HepG2 (cell line): Measurements from ENCODE around the gene EXOC5. TPM values are rescaled to one million over a fixed set of nuclear protein-coding genes. Genes with fewer than 3 reads are reported as not detected.
"Not testable (repeated sequence)": the region's sequence is repeated elsewhere in the genome, so short reads cannot be mapped to it uniquely, and the experiment has no call there.

Experiments used
- ATAC-seq: fragments of 200-7000 bp; cut with Tn5 transposase; 3 replicates; pipeline ENCODE4 v1.9.1; 2020; ENCODE audit warnings: mild to moderate bottlenecking, moderate library complexity
- BruUV-seq: library from RNA; stranded (reverse); fragments of 400-500 nt; replicated peaks from 2 replicates; lab custom pipeline; 2021; lab: Mats Ljungman, UMichigan
- CTCF ChIA-PET: fragments of 300-600 bp; formaldehyde crosslinking; extraction: SDS; loops from one replicate; lab custom pipeline; 2021; ENCODE audit warnings: low total read pairs, inconsistent platforms, low intra/inter-chr PET ratio; lab: Yijun Ruan, JAX
- POLR2A ChIA-PET: fragments of 350-600 bp; sonication (Branson Sonifier 250); formaldehyde crosslinking; loops from one replicate; lab custom pipeline; 2020; ENCODE audit warnings: antibody characterized with exemption, inconsistent platforms; lab: Yijun Ruan, JAX
- DNase-seq: peaks from one replicate; pipeline ENCODE4 v3.0.0-alpha.2; 2015; ENCODE audit warnings: low spot score
- FAIRE-seq: peaks from 3 replicates; lab custom pipeline; 2011; peaks lifted over from hg19 to GRCh38; lab: Jason Lieb, UNC
- H2AFZ ChIP-seq: one replicate; pipeline ENCODE4 v1.6.1; 2011; ENCODE audit warnings: low read length, inconsistent platforms
- H3K27ac ChIP-seq: fragments of 300-600 bp; 3 replicates; pipeline ENCODE4 v1.8.0; 2011; ENCODE audit warnings: mixed run types, mild to moderate bottlenecking, mixed read lengths, low read length, inconsistent platforms; ENCODE audit not compliant: insufficient read depth; ENCODE audit errors: extremely low read length
- H3K27me3 ChIP-seq, 2 experiments: fragments of 200-600 bp in 1 of 2; 2 replicates in 1 of 2; 3 replicates in 1 of 2; pipeline versions ENCODE4 v1.6.0 to v1.8.0; 2011; ENCODE audit warnings: low read length in 2 of 2, mild to moderate bottlenecking in 2 of 2, moderate library complexity in 2 of 2, inconsistent platforms in 1 of 2; ENCODE audit not compliant: insufficient read depth in 2 of 2, control insufficient read depth in 1 of 2
- H3K36me3 ChIP-seq, 2 experiments: fragments of 200-600 bp in 1 of 2; replicated peaks in 1 of 2; 2 replicates in 1 of 2; 3 replicates in 1 of 2; pipeline versions ENCODE4 v1.5.1 to v1.8.0; 2011; ENCODE audit warnings: low read length in 2 of 2, inconsistent platforms in 1 of 2; ENCODE audit not compliant: insufficient read depth in 2 of 2, control insufficient read depth in 1 of 2
- H3K4me1 ChIP-seq: 2 replicates; pipeline ENCODE4 v1.5.1; 2012; ENCODE audit warnings: low read length, inconsistent platforms; ENCODE audit not compliant: insufficient read depth
- H3K4me2 ChIP-seq: 2 replicates; pipeline ENCODE4 v1.6.0; 2011; ENCODE audit warnings: low read depth, low read length, inconsistent platforms
- H3K4me3 ChIP-seq, 3 experiments: fragments of 200-600 bp in 1 of 3; sonication (generic), shearing (Covaris generic) in 1 of 3; replicated peaks in 1 of 3; 2 replicates each; pipeline ENCODE4 v1.5.1; 2011 to 2016; ENCODE audit warnings: low read length in 3 of 3, inconsistent platforms in 2 of 3, low read depth in 2 of 3, mild to moderate bottlenecking in 2 of 3, control low read depth in 1 of 3, mixed read lengths in 1 of 3; ENCODE audit not compliant: insufficient read depth in 1 of 3
- H3K79me2 ChIP-seq: one replicate; pipeline ENCODE4 v1.6.1; 2011; ENCODE audit warnings: low read length, inconsistent platforms; ENCODE audit not compliant: insufficient read depth
- H3K9ac ChIP-seq: 2 replicates; pipeline ENCODE4 v1.6.0; 2011; ENCODE audit warnings: mild to moderate bottlenecking, low read depth, low read length, inconsistent platforms; ENCODE audit not compliant: insufficient read depth
- H3K9me3 ChIP-seq: 2 replicates; pipeline ENCODE4 v1.5.1; 2012; ENCODE audit warnings: mild to moderate bottlenecking, low read length
- H4K20me1 ChIP-seq: 2 replicates; pipeline ENCODE4 v1.6.0; 2011; ENCODE audit warnings: inconsistent platforms, mild to moderate bottlenecking, low read length, moderate library complexity; ENCODE audit not compliant: insufficient read depth
- NAIF1 ChIP-seq: sonication (generic); formaldehyde crosslinking; IDR thresholded peaks from 2 replicates; pipeline ENCODE4 v1.5.0; 2020; ENCODE audit warnings: mild to moderate bottlenecking, missing genetic modification reagents, borderline replicate concordance
- NCOA2 ChIP-seq: sonication (generic); formaldehyde crosslinking; IDR thresholded peaks from 2 replicates; pipeline ENCODE4 v1.8.0; 2022; ENCODE audit warnings: inconsistent platforms
- SRSF9 ChIP-seq: fragments of 200-400 bp; formaldehyde crosslinking; IDR thresholded peaks from 2 replicates; pipeline ENCODE4 v1.6.1; 2018; ENCODE audit warnings: borderline replicate concordance, mild to moderate bottlenecking, low read depth, low read length; ENCODE audit not compliant: insufficient read depth, poor library complexity, severe bottlenecking
- ZC3H13 ChIP-seq: sonication (generic); formaldehyde crosslinking; IDR thresholded peaks from 2 replicates; pipeline ENCODE4 v1.8.1; 2023; ENCODE audit warnings: mild to moderate bottlenecking, missing genetic modification reagents, moderate library complexity
- ZMYM3 ChIP-seq: sonication (generic); formaldehyde crosslinking; IDR thresholded peaks from 2 replicates; pipeline ENCODE4 v1.5.1; 2020; ENCODE audit warnings: mild to moderate bottlenecking, missing genetic modification reagents
- ZNF138 ChIP-seq: sonication (generic); formaldehyde crosslinking; IDR thresholded peaks from 2 replicates; pipeline ENCODE4 v1.5.0; 2020; ENCODE audit warnings: mild to moderate bottlenecking, low read depth, missing genetic modification reagents
- ZNF629 ChIP-seq: sonication (generic); formaldehyde crosslinking; conservative IDR thresholded peaks from 2 replicates; pipeline ENCODE4 v1.5.0; 2020; ENCODE audit warnings: missing genetic modification reagents
- WGBS: methylation state at CpG from one replicate; pipeline ENCODE4 v1.1.6; 2017; ENCODE audit warnings: low lambda C conversion rate; 5-methylcytosine and 5-hydroxymethylcytosine counted together
- in situ Hi-C: cut with HindIII; loops from 2 replicates; pipeline ENCODE4 v1.10.0; 2017; ENCODE audit warnings: low pct_unique_long_range_greater_than_20kb; ENCODE audit not compliant: extremely low pct_ligation_motif_present
- intact Hi-C: fragments of 100-400 bp; cut with micrococcal nuclease; formaldehyde crosslinking; loops from one replicate; pipeline ENCODE4 v1.10.0; 2022; ENCODE audit not compliant: unreplicated experiment
- polyA plus RNA-seq, 8 experiments: library from polyadenylated mRNA; depleted of rRNA in 3 of 8; stranded (reverse) in 7 of 8; unstranded in 1 of 8; fragments of >200 nt; fragmentation: Illumina TruSeq in 4 of 8; extraction: Trizol in 4 of 8; gene quantifications; 2 replicates each; pipeline versions ENCODE4 v1.2.1 to v1.2.3, GENCODE V29; 2011 to 2016; ENCODE audit warnings: low read depth in 4 of 8, missing spikeins in 1 of 8, mixed read lengths in 1 of 8; ENCODE audit not compliant: insufficient read depth in 1 of 8
- total RNA-seq, 5 experiments: library from RNA; depleted of rRNA; stranded (reverse); fragments of >200 nt; fragmentation: Illumina TruSeq; extraction: Trizol; gene quantifications; 2 replicates each; pipeline ENCODE4 v1.2.3, GENCODE V29; 2016; ENCODE audit warnings: low read depth in 1 of 5
- TF ChIP-seq, protein P1 (sequence below): fragments of 450-650 bp; IDR thresholded peaks from 2 replicates; pipeline ENCODE4 v1.6.1; 2017; ENCODE audit warnings: mild to moderate bottlenecking

The EXOC5 gene
- total and polyA plus RNA-seq, 2 of the 13 experiments (the other 11 are each of a cell fraction or from before 2014, with no cell fraction given), result 15.1 to 43.8 TPM

DNA sequence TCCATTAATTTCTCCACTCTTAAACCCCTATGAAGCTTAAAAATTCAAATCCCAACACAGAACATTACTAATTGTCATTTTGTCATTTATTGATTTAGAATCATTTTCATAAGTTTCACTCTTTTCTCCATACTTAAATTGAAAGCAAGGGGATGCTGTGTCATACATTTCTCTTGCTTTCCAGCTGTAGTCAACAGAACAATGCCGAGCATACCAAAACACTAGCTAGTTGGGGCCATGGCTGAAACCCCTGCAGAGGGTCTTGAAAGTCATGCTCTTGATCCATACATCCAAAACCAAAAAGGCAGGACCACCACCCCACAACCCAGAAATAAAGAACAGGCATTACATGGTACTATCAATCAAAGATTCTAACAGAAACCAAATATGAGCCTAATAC is 9.0 kb downstream of the EXOC5 start (continued):
- no peak for TF ChIP-seq NCOA2 (CRISPR knock-in tag)
- no peak for TF ChIP-seq ZNF629 (CRISPR knock-in tag)
- TF ChIP-seq NAIF1 (CRISPR knock-in tag), result no peak
- TF ChIP-seq SRSF9, result no peak
- TF ChIP-seq, protein P1, sequence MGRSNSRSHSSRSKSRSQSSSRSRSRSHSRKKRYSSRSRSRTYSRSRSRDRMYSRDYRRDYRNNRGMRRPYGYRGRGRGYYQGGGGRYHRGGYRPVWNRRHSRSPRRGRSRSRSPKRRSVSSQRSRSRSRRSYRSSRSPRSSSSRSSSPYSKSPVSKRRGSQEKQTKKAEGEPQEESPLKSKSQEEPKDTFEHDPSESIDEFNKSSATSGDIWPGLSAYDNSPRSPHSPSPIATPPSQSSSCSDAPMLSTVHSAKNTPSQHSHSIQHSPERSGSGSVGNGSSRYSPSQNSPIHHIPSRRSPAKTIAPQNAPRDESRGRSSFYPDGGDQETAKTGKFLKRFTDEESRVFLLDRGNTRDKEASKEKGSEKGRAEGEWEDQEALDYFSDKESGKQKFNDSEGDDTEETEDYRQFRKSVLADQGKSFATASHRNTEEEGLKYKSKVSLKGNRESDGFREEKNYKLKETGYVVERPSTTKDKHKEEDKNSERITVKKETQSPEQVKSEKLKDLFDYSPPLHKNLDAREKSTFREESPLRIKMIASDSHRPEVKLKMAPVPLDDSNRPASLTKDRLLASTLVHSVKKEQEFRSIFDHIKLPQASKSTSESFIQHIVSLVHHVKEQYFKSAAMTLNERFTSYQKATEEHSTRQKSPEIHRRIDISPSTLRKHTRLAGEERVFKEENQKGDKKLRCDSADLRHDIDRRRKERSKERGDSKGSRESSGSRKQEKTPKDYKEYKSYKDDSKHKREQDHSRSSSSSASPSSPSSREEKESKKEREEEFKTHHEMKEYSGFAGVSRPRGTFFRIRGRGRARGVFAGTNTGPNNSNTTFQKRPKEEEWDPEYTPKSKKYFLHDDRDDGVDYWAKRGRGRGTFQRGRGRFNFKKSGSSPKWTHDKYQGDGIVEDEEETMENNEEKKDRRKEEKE, result no peak
- TF ChIP-seq ZNF138 (CRISPR knock-in tag), result no peak
- TF ChIP-seq ZC3H13 (CRISPR knock-in tag), result no peak

DNA sequence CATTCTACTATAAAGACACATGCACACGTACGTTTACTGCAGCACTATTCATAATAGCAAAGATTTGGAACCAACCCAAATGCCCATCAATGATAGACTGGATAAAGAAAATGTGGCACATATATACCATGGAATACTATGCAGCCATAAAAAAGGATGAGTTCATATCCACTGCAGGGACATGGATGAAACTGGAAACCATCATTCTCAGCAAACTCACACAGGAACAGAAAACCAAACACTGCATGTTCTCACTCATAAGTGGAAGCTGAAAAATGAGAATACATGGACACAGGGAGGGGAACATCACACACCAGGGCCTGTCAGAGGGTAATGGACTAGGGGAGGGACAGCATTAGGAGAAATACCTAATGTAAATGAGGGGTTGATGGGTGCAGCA is 10.5 kb downstream of the EXOC5 start:
- FAIRE-seq, in situ Hi-C loops, H3K4me3 ChIP-seq, H3K9ac ChIP-seq, ATAC-seq, H3K36me3 ChIP-seq, H2AFZ ChIP-seq, POLR2A ChIA-PET, H3K4me2 ChIP-seq, H3K9me3 ChIP-seq, intact Hi-C loops, H3K27me3 ChIP-seq, CTCF ChIA-PET, H3K4me1 ChIP-seq, H3K27ac ChIP-seq, BruUV-seq, DNase-seq, H4K20me1 ChIP-seq: not testable (repeated sequence)
- 96% methylated on average over 2 of the region's 2 CpGs for WGBS
- H3K79me2 ChIP-seq, result peaks cover 65% of the 10 kb centered on the region
- peak; percentile 29; the same call in 1 of the 2 replicates for TF ChIP-seq ZMYM3 (CRISPR knock-in tag)
